SK-N-MC (cell line): ENCODE measurements around the gene SNX3.

Experiments used
- EZH2 ChIP-seq: fragments of 200-600 bp; sonication (generic); IDR thresholded peaks from one replicate; pipeline ENCODE4 v1.6.1; 2017; ENCODE audit warnings: antibody characterized with exemption
- POLR2AphosphoS5 ChIP-seq: IDR thresholded peaks from 2 replicates; pipeline ENCODE4 v1.6.1; 2012; ENCODE audit warnings: mild to moderate bottlenecking, low read depth, low read length, borderline replicate concordance

DNA sequence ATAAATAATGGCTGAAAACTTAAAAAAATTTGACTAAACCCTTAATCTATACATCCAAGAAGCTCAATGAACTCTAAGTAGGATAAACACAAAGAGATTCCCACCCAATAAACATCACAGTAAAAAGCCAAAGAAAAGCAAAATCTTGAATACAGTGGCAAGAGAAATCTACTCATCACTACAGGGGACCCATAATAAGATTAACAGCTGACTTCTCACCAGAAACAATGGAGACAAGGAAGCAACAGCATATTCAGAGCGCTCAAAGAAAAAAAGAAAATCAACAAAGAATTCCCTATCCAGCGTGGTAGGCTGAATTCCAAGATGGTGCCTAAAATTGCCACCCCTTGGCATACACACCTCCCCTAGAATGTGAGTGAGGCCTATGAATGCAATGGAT, 18.6 kb downstream of the SNX3 start:
- TF ChIP-seq POLR2AphosphoS5, result no peak
- TF ChIP-seq EZH2, result no peak
